NCI-H524 (cell line): ENCODE data around the gene MTMR1.

Source experiments
- DNase-seq, 2 experiments: peaks; one replicate each; lab custom pipeline; 2025; lab: John Stamatoyannopoulos, UW

The MTMR1 gene

DNA sequence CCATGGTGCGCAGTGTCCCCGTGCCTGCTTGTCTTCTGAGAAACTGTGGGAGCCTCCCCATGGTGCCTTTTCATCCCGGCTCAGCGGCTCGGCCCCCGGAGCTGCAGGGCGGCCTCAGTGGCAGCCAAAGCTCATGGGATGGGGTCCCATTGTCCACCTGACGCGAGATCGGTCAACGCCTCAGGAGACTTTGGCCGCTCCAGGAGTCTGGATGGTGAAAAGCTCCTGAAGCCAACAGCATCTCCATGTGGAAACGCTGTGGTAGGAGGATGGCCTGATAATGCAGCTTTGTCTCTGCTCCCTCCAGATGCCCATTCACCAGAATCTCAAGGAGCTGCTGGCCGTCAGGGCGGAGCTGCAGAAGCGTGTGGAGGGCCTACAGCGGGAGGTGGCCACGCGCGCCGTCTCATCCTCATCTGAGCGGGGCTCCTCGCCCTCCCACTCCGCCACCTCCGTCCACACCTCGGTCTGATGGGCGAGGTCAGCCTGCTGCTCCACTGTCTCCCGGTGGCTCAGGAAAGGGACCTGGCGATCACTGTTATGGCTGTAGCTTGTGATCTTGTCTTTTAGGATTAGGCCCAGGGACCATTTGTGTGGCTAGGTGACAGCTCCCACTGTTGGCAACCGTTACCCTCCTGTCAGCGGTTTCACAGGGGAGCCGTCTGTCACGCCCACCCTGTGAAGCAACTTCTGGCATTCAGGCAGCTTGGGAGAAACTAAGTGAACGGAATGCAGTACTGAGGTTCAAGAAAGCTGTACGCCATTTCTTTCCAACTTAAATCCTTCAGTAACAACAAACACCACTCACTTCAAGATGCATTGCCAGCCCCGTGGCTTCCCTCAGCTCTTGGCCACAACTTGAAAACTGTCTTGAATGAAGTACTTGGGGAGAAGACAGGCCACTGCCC, 69.3 kb downstream of the MTMR1 start:
- DNase-seq, result no peak

DNA sequence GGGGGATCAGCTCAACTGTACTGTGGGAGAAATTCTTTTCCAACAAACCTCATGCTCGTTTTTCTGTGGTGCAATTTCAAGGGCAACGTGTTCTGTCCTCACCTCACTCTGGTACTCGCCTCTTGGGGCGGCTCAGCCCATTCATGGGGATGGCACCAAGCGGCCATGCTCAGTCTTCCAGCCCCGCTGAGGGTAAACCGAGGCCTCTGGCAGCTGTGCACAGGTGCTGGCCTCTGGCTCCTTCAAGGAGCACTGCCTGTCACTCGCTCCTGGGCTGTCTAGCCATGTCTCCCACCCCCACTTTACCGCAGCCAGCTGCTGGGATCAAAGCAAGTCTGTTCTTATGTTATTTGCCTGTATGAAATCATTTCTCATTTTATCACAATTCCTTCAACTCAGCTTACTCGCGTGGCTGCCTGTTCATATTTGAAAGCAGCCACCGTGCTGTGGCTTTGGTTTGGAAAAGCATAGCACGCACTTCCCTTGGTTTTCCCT, 70.2 kb downstream of the MTMR1 start:
- no peak for DNase-seq

GRCh38 chrX:150763810-150764209, 70.6 kb downstream of the MTMR1 start:
- no peak for DNase-seq

- DNase-seq, result no peak
Observed at GRCh38 chrX:150765237-150765636, 72.0 kb downstream of the MTMR1 start.

- no peak for DNase-seq
Observed at GRCh38 chrX:150765782-150766350, 72.7 kb downstream of the MTMR1 start.

DNA sequence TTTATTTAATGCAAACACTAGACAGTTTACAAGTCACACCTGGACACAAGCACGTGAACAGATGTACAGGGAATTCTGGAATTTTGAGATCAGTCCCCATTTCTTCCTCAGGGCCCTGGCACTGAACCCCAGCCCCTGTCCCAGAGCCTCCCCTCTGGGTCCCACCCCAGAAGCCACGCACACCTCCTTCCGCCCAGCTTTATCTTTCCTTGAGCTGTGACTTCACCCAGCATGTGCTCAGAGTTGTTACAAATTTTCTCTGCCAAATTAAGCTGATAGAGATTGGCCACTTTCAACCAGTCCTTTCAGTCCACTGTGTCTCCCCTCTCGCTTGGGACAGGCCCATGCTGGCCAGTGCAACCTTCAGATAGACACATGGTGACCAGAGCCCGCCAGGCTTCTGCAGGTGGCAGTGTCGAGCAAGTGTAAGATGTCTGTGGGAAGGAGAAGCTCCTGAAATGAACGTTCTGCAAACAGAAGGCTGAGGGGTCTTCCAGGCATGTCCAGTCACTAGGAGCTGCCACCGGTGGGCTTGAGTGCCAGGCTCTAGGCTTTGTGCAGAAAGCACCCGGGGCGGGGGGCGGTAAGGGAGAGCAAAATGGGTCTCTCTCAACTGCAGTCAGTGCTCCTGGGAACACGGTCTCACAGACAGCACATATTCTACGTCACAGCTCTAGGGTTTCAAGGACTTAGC, 73.3 kb downstream of the MTMR1 start:
- peak in 1 of 2 experiments; percentile 35 for DNase-seq

DNA sequence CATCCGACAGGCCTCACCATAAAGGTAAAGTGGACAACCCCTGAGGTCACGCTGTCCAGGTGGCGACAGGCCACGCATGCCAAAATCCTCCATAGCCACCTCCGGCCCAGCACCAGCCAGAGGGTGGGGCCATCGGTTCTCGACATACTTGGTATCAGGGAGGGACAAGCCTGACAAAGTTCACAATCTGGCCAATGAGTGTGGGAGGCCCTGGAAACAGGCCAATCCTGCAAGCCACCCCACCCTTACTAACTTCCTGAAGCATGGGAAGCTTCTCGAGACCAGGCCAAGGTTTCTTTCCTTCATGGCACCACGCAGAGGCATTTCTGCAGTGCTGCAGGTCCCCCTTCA, 73.8 kb downstream of the MTMR1 start:
- no peak for DNase-seq

DNA sequence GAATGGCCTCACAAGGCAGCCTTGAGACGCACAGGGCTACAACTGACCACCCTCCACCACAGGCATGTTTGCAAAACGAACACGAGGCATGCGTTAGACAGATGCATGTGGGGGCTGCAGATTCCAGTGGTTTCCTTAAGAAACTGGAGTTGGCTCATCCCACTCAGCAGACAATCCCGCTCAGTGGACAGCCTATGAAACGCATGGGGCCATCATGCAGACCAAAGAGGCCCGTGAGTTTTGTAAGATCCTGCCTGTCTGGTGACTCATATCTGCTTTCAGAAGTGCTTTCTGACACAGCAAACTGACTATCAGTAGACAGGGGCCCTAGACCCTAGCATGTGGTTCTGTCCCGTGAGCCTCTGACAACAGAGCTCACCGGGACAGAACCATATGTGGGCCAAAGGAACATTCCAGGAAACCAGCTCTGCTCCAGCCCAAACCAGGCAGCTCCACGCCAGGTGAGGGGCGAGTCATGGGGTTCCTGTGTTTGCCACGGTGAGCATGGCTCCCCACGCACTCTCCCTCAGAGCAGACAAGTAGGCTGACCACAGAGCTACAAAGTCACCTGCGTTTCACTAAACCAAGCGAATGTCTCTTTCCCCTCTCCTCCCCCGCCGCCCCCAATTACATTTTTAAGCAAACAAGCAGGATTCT, 74.4 kb downstream of the MTMR1 start:
- no peak for DNase-seq

DNA sequence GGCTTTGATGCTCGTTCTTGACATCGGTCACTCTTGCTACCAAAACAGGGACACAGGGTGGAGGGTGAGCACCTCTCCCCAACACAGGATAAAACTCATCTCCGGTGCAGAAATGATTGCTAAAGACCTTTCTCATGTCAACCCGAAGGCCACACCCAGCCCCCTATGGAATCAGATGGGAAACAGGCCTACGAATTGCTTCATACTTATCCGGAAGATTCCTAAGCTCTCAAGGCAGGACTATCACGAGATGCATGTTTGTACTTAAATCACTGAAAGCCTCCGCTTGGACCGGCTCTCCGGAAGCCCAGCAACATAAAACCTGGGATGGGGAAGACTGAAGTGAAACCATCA, 74.9 kb downstream of the MTMR1 start:
- DNase-seq, result no peak

GRCh38 chrX:150768580-150769190, 75.5 kb downstream of the MTMR1 start:
- DNase-seq, result no peak

GRCh38 chrX:150769408-150769807, 76.2 kb downstream of the MTMR1 start:
- DNase-seq, result no peak

DNA sequence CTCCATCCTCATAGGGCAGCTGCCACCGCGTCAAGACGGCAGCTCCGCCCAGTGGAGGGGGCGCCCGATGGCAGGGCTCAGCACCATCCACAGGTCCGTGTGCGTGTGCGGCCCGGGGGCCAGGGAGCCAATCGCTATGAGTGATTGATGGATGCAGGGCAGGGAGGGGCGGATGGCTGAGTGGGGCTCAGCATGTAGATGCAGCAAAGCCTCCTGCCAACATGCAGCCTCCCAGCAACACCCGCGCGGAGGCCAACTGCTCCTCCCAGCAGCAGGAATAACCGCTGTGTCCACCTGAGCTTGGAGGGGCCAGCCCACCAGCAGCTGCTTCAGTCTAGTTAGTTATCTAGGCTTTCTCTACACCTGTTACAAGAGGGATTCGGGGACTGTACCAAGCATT, 77.4 kb downstream of the MTMR1 start:
- DNase-seq, result peak; percentile 29 to 65

DNA sequence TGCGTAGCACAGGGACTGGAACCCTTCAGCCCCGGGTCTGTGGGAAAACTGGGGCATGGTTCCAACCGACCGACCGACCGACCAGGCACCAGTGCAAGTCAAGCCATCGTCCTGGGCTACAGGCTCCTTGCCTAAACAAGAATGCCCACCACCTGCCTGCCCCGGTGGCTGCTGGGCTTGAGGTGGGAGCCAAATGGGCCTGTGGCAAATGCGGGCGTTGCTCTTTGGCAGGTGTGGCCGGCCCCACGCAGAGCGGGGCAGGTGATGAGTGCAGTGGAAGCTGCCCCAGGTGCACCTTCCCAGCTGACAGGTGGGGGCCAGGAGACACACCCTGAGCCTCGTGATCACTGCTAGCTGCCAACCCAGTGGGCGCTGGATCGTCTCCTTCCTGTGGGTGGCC, 77.9 kb downstream of the MTMR1 start:
- no peak for DNase-seq

GRCh38 chrX:150772150-150772970, 79.2 kb downstream of the MTMR1 start:
- peak; percentile 30 to 68 for DNase-seq

DNA sequence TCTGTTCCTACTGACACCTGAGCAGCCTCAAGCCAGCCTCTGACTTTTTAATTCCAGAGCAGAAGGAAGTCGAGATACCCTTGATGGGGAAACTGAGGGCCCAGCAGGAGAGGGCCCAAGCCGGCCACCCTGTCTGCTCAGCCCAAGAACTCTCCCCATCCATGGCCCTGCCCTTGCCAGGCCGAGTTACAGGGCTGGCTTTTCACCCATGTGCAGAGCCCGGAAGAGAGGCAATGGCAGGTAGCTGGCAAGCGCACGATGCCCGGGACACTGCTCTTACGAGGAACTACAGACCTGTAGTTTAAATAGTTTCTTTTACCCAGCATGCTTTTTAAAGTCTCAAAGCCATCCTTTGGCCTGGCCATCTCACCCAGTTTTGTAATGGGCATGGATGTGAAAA, 79.9 kb downstream of the MTMR1 start:
- no peak for DNase-seq

DNA sequence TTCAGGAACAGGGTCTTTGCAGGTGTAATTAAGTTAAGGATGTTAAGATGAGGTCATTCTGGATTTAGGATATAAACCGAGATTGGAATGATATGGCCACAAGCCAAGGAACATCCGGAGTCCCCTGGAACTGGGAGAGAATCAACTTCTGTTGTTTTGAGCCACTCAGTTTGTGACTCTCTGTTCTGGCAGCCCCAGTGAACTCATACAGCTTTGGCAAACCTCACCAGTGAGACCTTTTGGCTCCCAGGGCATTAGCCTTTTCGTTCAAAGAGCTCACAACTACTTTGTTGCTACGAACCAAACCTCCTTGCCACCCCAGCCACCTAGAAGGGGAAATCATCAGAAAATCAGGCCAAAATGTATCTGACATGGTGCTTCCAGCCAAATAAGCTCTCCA, 80.4 kb downstream of the MTMR1 start:
- DNase-seq, result no peak

- no peak for DNase-seq
Observed at GRCh38 chrX:150774798-150775568, 81.8 kb downstream of the MTMR1 start.

DNA sequence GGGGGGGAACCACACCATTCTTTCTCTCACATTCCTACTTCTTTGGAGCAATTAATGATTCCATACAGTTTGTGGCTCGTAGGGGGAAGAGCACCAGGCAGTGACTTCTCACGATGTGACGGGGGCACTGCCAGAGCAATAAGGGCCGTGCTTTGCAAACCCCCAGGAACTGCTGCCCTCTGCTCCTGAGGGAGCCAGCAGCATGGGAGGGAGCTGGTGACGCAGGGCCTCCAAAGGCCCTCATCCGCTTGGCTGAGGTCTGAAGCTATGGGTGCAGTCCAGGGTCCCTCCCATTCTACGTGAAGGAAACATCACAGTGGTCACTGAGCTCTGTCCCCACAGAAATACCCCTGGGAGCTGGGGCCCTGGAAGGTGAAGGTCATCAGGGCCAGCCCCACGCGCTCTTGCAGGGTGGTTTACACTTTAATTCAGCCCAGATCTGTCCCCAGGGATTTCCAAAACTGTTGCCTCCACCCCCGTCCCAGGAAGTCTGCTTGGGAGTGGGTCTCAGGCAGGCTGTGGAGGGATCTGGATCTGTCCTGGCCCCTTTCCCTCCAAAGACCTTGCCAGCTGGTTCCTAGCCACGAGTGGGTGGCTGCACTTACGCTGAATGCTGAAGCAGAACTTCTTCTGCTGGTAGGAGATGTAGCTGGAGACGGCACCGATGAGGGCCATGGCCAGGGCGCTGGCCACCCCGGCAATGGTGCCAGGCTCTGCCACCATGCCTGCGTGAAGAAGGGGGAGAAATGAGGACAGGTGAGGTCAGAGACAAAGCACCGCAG, 82.6 kb downstream of the MTMR1 start:
- no peak for DNase-seq

DNA sequence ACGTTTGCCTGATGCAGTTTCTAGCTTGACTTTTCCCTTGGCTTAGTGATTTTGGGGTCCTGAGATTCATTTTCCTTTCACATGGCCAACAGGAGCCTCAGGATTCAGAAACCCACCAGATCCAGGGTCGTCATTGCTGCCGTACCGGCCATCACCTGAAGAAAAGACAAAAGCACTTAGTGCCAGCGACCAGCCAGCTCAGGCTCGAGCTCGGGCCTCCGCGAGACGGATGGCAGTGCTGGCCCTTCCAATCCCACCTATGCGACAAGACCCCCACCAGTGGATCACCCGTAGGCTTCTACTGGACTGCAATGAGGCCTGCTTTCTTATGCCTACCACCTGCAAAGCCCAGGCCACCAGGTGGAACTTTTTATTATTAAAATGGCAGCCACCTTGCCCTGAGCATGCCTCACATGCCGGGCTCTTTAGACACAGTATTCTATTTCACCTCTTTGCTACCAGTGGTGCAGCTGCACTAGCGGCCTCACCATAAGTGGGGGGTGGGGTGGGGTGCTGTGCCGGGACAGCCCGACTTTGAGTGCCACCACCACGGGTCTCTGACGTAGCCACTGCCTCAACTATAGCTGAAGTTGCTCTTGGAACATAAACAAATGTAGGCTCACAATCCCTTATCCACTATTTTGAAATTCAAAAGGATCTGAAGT, 84.3 kb downstream of the MTMR1 start:
- no peak for DNase-seq
